PC-9 (cell line): ENCODE results near the gene MIGA1.

Source experiments
- CTCF ChIP-seq: fragments of 200-600 bp; sonication (generic); conservative IDR thresholded peaks from 2 replicates; pipeline ENCODE4 v1.6.1; 2017; ENCODE audit warnings: mixed run types, antibody characterized with exemption, mild to moderate bottlenecking, moderate library complexity
- EZH2 ChIP-seq: fragments of 200-600 bp; sonication (generic); IDR thresholded peaks from 2 replicates; pipeline ENCODE4 v1.8.0; 2017; ENCODE audit warnings: antibody characterized with exemption, low read depth

- TF ChIP-seq CTCF, result no peak
- no peak for TF ChIP-seq EZH2
These were observed 146.1 kb downstream of the MIGA1 start for GRCh38 chr1:77925518-77925917.
